ENCODE results near the gene THRA.
"Not testable (repeated sequence)": the region's sequence is repeated elsewhere in the genome, so short reads cannot be mapped to it uniquely, and the experiment has no call there.

THRA gene

DNA sequence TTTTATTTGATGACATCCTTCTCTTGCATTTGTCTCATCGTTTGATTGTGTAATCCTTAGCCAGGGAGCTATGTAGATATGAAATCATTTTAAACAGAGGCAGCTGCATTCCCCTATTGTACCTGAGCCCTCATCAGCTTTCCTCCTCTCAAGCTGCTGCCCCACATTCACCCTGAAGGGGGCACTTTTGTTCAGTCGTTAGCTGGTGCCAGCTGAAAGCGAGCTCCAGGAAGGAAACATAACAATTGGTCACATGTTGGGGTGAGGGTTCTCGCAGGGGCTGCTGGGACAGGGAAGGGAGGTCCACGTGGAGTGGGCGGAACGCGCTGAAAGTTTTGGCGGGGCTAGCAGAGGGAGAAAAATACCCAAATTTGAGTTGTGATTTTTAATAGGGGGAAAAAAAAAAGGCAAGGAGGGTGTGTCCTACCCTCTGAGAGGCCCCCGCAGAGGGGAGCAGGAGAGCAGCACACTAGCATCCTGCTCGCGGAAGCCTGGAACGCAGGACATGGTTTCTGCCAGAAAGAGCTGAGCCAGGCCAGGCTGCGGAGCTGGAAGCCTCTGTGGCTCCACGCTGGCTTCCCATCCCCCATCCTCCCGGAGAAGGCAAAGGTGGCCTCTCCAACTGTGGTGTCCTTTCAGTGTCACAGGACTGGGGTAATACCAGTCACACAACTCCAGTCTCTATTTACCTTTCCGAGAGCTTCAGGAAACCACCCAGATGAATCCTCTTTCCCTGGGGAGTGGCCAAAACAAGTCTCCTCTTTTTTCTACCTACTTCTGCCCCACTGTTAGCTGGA lies 50.5 kb downstream of the THRA start:
- peak; percentile 90 to 97 for DNase-seq

DNA sequence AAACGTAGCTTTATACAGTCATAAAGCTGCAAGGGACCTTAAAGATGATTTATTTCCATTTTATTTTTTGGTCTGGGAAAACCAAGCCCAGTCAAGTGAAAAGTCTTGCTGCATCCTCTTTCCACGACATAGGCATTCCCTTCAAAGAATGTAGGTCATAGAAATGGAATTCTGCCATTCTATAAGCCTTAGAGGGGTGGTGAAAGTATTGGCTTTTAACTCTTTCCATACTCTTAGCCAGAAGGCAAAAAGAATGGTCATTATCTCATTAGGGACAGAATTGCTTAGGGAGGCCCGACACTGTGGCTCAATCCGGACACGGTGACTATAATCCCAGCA lies 51.1 kb downstream of the THRA start:
- no peak for DNase-seq

DNA sequence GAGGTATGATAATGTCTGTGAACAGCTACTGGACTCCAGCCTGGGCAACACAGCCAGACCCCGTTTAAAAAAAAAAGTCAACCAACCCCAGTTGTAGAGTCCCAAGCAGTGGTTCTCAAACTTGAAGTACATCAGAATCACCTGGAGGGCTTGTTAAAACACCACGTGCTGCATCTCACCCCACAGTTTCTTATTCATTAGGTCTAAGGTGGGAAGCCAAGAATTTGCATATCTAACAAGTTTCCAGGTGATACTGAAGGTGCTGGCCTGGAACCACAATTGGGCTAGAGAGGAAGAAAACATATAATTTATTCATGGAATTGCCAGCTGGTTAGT lies 52.3 kb downstream of the THRA start:
- DNase-seq, result no peak

DNA sequence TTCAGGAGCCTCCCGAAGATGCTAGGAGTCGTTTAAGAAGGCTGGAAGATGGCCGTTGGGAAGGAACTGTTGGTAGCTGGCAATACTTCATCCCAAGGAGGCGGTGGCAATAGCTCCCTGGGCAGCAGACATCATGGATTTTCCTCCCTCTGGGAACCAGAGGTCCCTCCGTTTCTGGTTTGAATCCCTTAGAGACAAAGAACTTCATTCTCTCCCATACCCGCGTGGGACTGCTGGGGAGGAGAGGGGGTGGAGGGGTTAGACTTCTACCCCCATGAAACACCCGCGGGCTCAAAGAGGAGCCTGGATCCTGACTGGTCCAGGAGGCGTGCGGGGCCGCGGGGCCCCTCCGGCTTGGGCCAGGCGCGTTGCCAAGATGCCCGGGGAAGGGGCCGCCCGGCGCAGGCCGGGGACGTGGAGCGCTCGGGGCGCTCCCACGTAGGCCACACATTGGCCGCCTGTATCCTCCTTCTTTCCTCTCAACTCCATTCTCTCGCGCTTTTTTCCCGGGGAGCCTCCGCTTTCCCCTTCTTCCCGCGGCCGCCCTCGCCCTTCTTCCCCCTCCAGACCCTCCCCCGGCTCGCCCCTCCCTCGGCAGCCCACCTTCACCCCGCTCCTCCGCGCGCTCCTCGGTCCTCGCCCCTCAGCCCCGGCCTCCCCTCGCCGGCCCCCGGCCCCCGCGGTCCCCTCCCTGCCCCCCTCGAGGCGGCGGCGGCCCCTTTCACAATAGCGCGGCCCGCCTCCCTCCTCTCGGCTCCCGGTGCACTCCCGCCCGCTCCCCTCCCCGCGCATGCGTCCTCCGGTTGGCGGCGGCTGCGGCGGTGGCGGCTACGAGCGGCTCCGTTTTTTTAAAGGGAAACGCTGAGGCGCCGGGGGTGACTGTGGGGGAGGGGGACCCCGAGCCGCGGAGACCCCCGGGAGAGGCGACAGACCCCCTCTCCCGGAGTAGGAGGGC lies 58.7 kb downstream of the THRA start, which contains the start of gene MSL1:
MSL1 (plus strand) TSS at position 791 of the 955 bp plus-strand sequence. CDS start 642 bp downstream, outside the sequence.
- DNase-seq, result peak; percentile 63 to 79

DNA sequence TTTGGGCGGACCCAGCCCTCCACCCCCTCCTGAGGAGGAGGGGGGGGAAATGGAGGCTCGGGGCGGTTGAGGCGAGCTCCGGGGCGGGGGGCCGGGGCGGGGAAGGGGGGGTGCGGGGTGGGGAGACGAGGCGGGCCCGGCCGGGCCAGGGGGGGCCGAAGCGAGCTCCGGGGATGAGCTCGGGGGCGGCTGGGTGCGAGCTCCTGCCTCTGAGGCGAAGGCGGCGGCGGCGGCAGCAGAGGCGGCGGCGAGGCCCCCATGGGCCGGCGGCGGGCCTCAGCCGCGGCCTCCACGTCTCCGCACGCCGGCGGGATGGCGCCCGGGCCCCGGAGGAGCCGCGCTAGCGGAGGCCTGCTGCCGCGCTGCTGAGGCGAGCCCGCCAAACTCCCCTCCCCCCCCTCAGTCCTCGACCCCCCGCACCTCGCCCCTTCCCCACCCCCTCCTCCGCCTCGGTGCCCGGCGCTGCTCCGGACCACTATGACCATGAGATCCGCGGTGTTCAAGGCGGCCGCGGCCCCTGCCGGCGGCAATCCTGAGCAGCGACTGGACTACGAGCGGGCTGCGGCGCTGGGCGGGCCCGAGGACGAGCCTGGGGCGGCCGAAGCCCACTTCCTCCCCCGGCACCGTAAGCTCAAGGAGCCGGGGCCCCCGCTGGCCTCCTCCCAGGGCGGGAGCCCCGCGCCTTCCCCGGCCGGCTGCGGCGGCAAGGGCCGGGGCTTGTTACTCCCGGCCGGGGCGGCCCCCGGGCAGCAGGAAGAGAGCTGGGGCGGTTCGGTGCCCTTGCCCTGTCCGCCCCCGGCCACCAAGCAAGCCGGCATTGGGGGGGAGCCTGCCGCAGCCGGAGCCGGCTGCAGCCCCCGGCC lies 59.6 kb downstream of the THRA start:
- peak in 1 of 2 donors; percentile 34 for DNase-seq

DNA sequence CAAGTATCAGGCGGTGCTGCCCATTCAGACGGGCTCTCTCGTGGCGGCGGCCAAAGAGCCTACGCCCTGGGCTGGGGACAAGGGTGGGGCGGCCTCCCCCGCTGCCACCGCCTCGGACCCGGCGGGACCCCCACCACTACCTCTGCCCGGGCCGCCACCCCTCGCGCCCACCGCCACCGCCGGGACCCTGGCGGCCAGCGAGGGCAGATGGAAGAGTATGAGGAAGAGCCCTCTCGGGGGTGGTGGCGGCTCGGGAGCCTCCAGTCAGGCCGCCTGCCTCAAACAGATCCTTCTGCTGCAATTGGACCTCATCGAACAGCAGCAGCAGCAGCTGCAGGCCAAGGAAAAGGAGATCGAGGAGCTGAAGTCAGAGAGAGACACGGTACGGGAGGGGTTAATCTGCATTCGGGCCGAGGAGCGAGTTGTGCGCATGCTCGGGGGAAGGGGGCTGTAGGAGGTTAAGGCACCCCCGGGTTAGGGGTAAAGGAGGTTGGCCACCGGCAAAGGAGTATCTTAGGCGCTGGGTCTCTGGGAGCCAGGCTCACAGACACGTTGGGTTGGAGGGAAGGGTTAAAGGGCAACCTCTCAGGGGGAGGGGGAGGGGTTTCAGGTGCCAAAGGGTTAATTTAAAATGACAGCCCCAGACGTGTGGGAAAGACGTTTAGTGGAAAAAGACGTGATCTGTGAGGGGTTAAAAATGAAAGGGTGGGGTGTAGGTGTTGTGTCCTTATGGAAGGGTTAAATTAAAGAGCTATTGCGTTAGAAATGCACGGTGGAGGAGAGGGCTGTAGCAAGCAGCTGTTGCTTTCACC lies 60.4 kb downstream of the THRA start:
- no peak for DNase-seq

DNA sequence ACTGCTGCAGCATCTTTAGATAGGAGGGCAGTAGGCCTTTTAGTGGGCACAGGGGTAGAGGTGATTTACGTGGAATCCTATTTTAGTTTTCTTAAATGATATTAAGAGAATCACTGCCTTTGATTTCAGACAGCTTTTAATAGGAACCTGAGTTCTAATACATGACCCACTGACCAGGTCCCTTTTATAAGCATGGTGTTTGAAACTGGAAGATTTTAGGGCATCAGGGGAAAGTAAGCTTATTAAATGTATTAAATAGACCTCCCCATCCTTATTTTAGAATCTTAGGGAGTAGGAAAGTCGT lies 61.0 kb downstream of the THRA start:
- no peak for DNase-seq

DNA sequence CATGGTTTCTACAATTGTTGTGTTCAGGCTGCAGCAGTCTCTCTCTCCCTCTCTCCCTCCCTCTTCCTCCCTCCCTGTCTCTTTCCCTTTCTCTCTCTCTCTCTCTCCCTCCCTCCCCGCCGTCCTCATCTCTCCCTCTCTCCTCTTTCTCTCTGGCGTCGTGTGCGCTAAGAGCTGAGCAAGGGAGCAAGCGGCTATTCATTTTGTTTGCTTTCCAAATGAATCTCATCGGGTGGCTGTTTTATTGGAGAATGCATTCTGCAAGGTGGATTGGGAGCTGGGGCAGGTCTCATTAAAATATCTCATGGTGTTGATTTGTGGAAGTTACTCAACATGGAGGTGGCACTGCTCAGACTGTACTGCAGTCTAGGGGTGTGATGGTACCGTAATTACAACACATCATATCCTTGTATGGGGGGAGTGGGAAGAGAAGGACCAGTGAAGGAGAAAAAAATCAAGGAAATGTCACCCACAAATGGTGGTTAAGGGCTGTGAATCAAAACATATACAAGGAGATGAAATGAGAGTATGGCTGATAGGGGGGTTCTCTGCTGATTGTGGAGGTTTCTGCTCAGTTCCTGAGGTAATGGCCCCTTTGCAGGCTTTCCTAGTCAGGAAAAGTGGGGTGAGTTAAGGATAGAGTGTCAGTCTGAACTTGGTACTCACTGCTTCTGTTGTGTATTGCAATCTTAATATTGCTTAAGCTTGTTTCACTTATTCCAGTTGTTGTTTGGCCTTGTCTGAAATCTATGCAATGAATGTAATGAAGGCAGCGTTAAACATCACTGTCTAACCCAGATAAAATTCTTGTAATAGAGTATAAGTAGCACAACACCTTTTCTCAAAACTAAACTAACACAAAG lies 61.7 kb downstream of the THRA start:
- peak in 1 of 2 donors; percentile 38 for DNase-seq

DNA sequence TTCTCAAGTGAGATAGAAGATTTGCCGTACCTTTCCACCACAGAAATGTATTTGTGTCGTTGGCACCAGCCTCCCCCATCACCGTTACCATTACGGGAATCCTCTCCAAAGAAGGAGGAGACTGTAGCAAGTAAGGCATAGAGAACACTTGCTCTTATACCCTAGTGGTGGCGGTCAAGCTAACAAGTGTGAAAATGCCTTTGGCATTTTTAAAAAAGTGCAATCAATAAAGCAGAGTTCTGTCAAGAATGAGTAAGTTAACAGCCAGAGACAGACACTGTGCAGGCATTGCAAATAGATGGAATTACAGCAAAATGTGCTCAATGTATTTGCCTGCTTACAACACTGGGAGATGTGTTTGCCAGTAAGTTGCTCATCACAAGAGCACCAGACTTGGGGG lies 66.7 kb downstream of the THRA start:
- no peak for DNase-seq

DNA sequence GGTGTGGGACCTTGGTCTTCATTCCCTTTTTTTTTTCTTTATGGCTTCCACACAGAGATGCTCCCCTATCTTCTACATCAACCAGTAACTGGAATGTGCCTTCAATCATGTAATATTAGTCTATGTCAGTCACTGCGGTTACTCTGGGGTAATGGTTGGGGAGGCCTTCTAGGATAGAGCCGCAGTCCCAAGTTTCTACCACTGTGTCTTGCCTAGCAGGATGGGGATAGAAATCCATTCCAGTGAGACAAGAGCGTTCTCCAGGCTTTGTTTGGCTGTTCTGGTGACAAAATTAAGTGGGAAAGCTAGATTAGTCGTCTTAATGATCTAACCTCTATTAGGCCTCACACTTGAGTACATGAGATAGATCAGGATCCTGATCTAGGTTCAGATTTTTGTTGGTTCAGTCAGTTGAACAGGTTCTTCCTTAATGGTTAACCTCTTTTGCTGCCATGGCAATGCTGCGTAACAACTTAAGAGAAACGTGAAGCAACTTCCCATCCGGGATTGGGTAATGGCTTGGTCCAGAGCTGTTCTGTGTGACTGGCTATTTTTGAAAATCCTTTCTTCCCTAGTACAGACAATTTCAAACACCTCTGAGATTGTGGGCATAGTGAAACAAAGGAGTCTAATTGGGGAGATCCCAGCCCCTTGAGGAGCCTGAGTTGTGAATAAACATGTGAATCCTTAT lies 67.7 kb downstream of the THRA start:
- DNase-seq, result peak; percentile 80 to 93

DNA sequence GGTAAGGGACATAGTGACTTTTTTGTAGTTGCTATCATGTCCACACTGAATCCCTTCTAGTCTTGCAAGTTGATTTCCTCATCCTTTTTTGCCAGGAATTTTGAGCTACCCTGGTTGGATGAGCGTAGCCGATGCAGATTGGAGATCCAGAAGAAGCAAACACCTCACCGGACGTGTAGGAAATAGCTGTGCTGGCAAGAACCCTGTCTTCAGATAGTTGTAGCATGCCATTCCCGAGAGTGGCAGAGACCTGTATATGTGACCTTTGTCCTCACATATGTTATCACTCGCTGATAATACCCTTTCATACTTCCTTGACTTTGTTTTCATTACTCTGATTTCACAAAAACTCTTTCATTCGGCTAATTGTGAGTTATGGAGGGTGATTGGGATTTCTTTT lies 71.4 kb downstream of the THRA start:
- no peak for DNase-seq

DNA sequence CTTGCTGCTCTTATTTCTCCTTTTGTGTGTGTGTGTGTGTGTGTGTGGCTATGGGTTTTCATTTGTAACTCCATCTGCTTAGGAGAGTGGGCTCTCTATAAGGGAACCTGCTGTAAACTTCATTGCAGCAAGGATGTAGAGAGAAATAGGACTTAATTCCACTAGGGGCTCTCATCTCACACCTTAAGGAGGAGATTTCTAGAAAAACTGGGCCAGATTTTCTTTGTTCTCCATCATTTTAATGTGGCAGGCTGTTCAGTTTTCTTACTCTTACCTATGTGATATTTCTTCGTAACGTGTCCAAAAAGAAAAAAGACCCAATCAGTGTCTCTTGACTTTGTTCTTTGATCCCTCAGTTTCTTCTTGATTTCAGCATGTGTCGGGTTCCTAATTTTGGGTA lies 73.1 kb downstream of the THRA start:
- DNase-seq, result no peak

DNA sequence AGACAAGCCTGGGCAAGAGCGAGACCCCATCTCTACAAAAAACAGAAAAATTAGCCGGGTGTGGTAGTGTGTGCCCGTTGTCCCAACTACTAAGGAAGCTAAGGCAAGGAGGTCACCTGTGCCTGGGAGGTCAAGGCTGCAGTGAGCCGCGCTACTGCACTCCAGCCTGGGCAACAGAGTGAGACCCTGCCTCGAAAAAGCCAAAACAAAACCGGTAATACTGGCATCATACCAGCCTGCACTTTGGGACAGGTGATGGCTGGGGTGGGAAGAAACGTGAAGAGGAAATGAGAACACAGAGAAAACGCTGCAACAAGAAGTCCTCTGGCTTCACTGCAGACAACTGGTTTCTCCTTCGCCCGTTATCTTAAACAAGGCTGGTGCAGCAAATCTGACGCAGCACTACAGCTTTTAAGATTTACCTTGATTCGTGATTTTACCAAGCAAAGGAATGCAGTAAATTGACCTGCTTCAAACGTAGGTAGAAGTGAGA lies 76.8 kb downstream of the THRA start:
- no peak for DNase-seq

DNA sequence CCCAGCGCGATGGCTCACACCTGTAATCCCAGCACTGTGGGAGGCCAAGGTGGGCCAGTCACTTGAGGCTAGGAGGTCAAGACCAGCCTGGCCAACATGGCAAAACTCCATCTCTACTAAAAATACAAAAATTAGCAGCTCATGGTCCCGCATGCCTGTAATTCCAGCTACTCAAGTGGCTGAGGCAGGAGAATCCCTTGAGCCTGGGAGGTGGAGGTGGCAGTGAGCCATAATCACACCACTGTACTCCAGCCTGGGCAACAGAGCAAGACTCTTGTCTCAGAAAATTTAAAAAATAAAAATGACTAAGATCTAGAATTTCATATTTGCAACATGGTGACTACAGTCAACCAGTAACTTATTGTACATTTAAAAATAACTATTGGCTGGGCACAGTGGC lies 80.4 kb downstream of the THRA start:
- not testable (repeated sequence) for DNase-seq

Measured in inflammatory macrophage treated with lipopolysaccharide for 1 hour (primary cell).